Ishikawa (cell line): Measurements from ENCODE around the gene MAP3K5.

ENCODE experiments used
- EGR1 ChIP-seq: IDR thresholded peaks from 2 replicates; pipeline ENCODE4 v1.6.1; 2012
- EP300 ChIP-seq: IDR thresholded peaks from 2 replicates; pipeline ENCODE4 v1.6.1; 2012; ENCODE audit warnings: borderline replicate concordance
- NFIC ChIP-seq: IDR thresholded peaks from 2 replicates; pipeline ENCODE4 v1.6.1; 2012
- RAD21 ChIP-seq: IDR thresholded peaks from 2 replicates; pipeline ENCODE4 v1.6.1; 2012; ENCODE audit warnings: low read depth
- REST ChIP-seq: IDR thresholded peaks from 2 replicates; pipeline ENCODE4 v1.6.1; 2012; ENCODE audit warnings: low read depth, mild to moderate bottlenecking
- YY1 ChIP-seq: IDR thresholded peaks from 2 replicates; pipeline ENCODE4 v1.6.1; 2012; ENCODE audit warnings: low read depth
- ZBTB7A ChIP-seq: IDR thresholded peaks from 2 replicates; pipeline ENCODE4 v1.6.1; 2012; ENCODE audit warnings: low read depth

DNA sequence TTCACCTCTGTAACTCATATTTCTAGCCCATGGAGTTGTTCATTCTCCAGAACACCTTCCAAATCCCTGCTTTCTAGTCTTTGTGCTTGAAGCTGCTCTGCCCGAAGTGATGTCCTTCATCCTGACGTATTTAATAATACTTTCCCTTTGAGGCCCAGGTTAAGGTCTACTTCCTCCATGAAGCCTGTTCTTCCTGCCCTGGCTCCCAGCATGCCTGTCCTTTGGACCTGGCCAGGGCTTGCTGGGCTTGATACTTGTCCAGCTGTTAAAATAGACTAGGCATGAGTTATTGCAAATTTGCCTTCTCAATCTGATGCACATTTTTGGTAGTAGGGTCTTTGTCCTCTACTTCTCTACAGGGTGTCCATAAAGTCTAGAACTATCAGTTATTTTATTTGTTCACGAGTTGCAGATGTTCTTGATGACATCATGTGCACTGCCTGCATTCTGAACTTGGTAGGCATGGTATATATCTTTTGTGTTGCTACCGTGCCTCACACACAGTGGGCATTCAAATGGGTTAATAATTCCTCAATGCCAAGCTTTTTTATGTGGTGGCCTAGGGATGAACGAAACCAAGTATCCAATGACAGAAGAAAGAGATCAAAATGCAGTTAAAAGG lies 239.0 kb downstream of the MAP3K5 start:
- TF ChIP-seq YY1 = no peak
- TF ChIP-seq REST = no peak
- no peak for TF ChIP-seq RAD21
- TF ChIP-seq EP300 = no peak
- TF ChIP-seq NFIC = no peak
- TF ChIP-seq EGR1 = no peak
- no peak for TF ChIP-seq ZBTB7A
